ENCODE measurements around the gene PIK3R3. TPM values are rescaled to one million over a fixed set of nuclear protein-coding genes. Genes with fewer than 3 reads are reported as not detected.
A peak's percentile ranks its signal among the peaks of the same experiment; 100 is the strongest.

The PIK3R3 gene
- total RNA-seq, 1 experiment from 2014 or later: 12.4 TPM

DNA sequence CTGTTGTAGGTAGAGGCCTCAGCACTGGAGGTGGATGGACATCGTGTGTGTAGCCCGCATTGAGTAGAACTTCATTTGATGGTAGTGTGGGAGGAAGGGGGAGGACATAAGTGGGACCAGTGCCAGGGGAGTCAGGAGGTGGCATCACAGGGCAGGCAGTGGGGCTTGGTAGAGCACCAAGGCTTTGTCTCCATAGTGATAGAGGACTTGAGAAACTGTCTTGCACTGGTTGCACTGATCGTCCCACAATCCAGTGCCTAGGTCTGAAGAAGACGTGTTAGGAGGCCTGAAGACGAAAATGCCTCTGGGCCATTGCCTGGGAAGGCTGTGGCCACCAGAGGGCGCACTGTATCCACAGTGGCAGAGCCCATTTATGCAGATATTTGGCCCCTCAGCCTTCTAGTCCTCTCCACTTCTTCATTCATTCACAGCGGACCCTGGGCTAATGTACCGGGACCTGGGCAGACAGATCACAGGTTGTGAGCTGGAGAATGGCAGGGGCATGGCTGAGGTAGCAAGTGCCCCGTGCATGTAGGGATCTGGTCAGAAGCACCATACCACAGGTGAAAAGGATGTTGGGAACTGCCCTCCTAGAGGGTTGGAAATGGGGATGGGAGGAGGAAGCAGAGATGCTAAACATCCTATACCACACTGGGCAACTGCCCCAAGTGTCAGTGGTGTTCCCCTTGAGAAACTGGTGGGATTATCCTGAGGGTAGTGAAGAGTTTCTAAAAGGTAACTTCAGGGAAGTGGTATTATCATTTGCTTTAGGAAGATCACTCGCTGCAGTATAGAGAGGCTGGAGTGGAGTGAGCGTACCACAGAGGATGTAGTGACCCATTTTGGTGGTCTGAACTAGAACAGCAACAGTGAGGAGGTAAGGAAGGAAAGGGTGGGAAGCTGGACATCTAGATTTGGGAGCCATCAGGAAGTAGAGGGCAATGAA is 95.3 kb downstream of the PIK3R3 start:
- no peak overlapping the region for H3K56ac ChIP-seq (ENCODE audit: insufficient read length, low read depth, low read length)
- H2BK12ac ChIP-seq (ENCODE audit: insufficient read length, low read depth, low read length): no peak overlapping the region
- no peaks in the 10 kb centered on the region for H3K79me2 ChIP-seq (ENCODE audit: insufficient read depth, low read length)
- no peak overlapping the region for H3T11ph ChIP-seq (ENCODE audit: low read length)
- no peak overlapping the region for H4K8ac ChIP-seq (replicated peaks; ENCODE audit: insufficient read length, low read depth, low read length)
- no peak overlapping the region for H3K27ac Mint-ChIP-seq
- H4K5ac ChIP-seq (ENCODE audit: insufficient read length, low read depth, low read length): no peak overlapping the region
- H3K27me3 ChIP-seq (ENCODE audit: insufficient read depth, low read length): no peaks in the 10 kb centered on the region
- no peaks in the 10 kb centered on the region for H3K79me1 ChIP-seq (ENCODE audit: insufficient read depth, low read depth, low read length, poor library complexity, severe bottlenecking)
- peak; percentile 99 for TF ChIP-seq CTCF (conservative IDR thresholded peaks at IDR 0.05)
- no peaks in the 10 kb centered on the region for H3K9me3 ChIP-seq (ENCODE audit: control insufficient read depth, low read depth, low read length)
- no peaks in the 10 kb centered on the region for H3K23me2 ChIP-seq (ENCODE audit: insufficient read length, low read depth, low read length, poor library complexity, severe bottlenecking)
- H3K18ac ChIP-seq (ENCODE audit: insufficient read length, low read depth, low read length): no peak overlapping the region
- H3K4me3 Mint-ChIP-seq: no peak overlapping the region
- H2AFZ ChIP-seq (ENCODE audit: low read length): no peak overlapping the region
- H2BK5ac ChIP-seq (ENCODE audit: insufficient read length, low read length): no peak overlapping the region
- no peak overlapping the region for H3K27ac ChIP-seq (ENCODE audit: insufficient read length, low read depth, low read length)
- H3K4me1 Mint-ChIP-seq: no peaks in the 10 kb centered on the region
- H3K4me2 ChIP-seq (ENCODE audit: insufficient read depth, insufficient read length, low read length): no peak overlapping the region
- DNase-seq: peak; percentile 88
- H3K36me3 Mint-ChIP-seq (ENCODE audit: insufficient read depth in 1 of 3, low read depth in 3 of 3): peaks cover 6 to 13% (median 12%) of the 10 kb centered on the region in 3 experiments; a peak in 6 of 7 replicates
- H2BK15ac ChIP-seq (ENCODE audit: low read depth, low read length): no peak overlapping the region
- no peak overlapping the region for H4K91ac ChIP-seq (ENCODE audit: insufficient read length, low read depth, low read length)
- H3K4ac ChIP-seq (ENCODE audit: low read depth, low read length): no peak overlapping the region
- no peaks in the 10 kb centered on the region for H4K20me1 ChIP-seq (ENCODE audit: control insufficient read depth, insufficient read depth, insufficient read length)
- H2BK20ac ChIP-seq (ENCODE audit: low read depth, low read length, poor library complexity, severe bottlenecking): no peak overlapping the region
- WGBS (ENCODE audit: extremely low coverage, insufficient read length, low lambda C conversion rate): no CpG with 5 or more reads among the region's 11 CpGs
- H3K4me1 ChIP-seq (ENCODE audit: insufficient read depth, low read length): no peaks in the 10 kb centered on the region
- H3K14ac ChIP-seq (ENCODE audit: insufficient read depth, low read length): no peak overlapping the region
- H3K27me3 Mint-ChIP-seq (ENCODE audit: low read depth): peaks cover 2% of the 10 kb centered on the region; the same call in 1 of the 2 replicates
- H3K9me3 Mint-ChIP-seq: no peaks in the 10 kb centered on the region
- no peak overlapping the region for H3K9ac ChIP-seq (ENCODE audit: extremely low read depth, insufficient read length, low read length)
- H2BK120ac ChIP-seq (ENCODE audit: low read depth, low read length, poor library complexity, severe bottlenecking): no peak overlapping the region
- H3K23ac ChIP-seq (ENCODE audit: insufficient read length, low read depth, low read length): no peak overlapping the region
- H2AK5ac ChIP-seq (ENCODE audit: insufficient read length, low read length): no peak overlapping the region

All from H9 (cell line).